Jurkat, Clone E6-1 (cell line): ENCODE data around the gene EXOC4.
A peak's percentile ranks its signal among the peaks of the same experiment; 100 is the strongest.

Source experiments
- DNase-seq: peaks from one replicate; pipeline ENCODE4 v3.0.0-alpha.2; 2011; ENCODE audit warnings: low read depth, low spot score
- H3K4me3 ChIP-seq: 2 replicates; pipeline ENCODE4 v1.5.1; 2011; ENCODE audit warnings: mild to moderate bottlenecking, low read length, control low read depth, moderate library complexity

Gene EXOC4

DNA sequence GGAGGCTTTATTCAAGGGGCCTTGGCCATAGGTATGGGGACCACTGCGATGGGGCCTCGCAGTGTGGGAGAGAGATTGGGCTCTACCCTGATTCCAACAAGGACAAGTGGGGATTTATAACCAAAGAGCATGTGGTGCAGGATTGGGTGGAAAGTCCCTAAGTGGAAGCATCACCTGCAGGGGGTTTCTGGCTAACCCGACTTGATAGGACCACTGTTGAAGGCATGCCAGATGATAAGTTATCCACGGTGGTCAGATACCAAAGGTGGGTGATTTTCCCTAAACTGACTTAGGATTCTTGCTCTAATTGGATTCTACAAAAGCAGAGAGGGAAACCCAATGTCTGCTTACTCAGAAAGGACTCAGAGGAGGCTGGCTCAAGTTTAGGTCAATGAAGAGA is 444.7 kb downstream of the EXOC4 start:
- DNase-seq, result no peak
- no peak overlapping the region for H3K4me3 ChIP-seq

DNA sequence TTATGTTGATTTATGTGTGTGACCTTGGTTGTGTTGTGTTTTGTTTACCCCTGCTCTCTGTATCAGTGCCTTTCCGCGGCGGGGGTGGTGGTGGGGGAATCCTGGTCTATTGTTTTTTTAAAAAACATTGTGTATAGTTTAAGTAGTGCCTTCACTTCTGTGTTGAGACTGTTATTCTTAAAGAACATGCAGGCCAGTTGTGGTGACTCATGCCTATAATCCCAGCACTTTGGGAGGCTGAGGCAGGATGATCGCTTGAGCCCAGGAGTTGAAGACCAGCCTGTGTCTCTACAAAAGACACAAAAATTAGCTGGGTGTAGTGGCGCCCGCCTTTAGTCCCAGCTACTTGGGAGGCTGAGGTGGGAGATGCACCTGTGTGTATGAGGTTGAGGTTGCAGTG is 445.2 kb downstream of the EXOC4 start:
- DNase-seq, result no peak
- H3K4me3 ChIP-seq, result no peak overlapping the region

DNA sequence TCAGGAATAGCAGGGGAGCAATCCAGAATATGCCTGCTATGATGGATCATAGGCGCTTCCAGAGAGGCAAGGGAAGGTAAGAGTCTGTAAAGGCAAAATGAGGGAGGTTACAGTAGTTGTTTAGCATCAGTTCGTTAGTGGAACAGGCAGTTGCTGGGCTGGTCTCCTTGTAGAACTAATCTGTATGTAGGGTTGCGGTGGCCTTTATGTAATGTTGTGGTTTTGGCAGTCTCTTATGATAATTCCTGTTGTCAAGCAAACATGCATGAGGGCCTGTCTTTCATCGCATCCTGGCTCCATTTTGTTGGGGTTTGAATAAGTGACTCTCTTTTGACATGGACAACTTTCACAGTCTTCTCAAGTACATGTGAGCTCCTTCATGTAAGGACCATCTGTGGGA is 446.5 kb downstream of the EXOC4 start:
- H3K4me3 ChIP-seq, result peak overlapping the region; percentile 13
- DNase-seq, result peak; percentile 98

DNA sequence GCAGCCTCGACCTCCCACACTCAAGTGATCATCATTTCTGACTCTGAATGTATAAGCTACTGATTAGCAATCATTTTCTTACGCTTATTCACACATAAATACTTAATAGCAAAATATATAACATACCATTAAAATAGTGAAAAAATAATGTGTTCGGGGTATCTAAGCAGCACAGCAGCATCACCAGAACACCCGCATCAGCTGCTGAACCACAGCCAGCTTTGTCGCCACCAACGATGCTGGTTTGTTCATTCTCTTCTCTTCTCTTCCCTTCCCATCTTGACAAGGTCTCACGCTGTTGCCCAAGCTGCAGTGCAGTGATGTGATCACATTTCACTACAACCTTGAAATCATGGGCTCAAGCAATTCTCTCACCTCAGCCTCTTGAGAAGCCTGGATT is 449.2 kb downstream of the EXOC4 start:
- DNase-seq, result peak; percentile 63
- H3K4me3 ChIP-seq, result no peak overlapping the region

DNA sequence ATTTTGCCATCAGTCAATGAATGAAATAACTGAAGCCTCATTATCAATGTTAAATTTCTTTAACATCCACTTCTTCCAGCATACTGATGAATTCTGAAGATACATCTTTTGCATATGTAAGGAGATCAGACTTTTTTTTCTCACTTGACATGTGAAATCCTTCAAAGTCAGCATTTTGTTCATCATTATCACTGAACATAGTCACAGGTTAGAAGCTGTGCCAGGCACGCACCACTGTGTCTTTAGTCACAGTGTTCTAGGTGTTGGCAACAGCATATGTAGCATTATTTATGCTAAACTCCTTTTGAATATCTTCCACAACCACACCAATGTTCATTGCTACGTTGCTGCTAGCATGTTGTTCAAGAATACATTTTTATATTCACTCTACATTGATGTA is 450.1 kb downstream of the EXOC4 start:
- DNase-seq, result no peak
- no peak overlapping the region for H3K4me3 ChIP-seq

DNA sequence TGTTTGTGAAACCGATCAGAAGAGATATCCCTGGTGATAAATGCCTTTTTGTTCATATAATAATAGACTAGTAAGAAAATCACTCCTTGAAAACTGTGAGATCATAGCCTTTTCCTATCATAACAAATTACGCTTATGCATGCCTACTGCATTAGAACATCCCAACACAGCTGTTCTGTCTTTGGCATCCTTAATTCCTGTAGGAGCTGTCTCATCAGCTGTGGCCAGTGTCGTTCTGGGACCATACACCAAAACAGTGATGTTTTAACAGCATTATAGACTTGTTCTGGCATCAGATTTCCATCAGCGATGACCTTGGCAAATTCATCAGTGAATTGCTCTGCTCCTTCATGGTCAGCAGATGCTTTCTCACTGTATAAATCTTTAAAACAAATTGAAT is 450.7 kb downstream of the EXOC4 start:
- no peak for DNase-seq
- H3K4me3 ChIP-seq, result no peak overlapping the region

DNA sequence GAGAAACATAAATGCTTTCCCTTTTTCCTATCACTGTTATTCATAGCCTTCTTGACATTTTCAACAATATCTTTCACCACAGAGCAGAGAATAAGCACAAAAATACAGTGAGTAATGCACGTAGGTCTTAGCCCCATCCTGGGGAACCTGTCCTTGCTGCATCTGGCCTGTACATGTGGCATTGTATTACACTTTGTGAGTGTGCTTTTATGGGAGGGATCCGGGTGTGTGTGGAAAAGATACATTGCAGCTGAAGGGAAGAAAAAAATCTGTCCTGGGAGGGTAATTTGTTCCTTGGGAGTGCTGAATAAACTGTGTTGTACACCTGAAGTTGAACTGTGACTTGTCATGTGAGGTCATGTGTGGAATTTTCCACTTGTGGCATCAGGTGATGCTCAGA is 451.6 kb downstream of the EXOC4 start:
- no peak for DNase-seq
- H3K4me3 ChIP-seq, result no peak overlapping the region

DNA sequence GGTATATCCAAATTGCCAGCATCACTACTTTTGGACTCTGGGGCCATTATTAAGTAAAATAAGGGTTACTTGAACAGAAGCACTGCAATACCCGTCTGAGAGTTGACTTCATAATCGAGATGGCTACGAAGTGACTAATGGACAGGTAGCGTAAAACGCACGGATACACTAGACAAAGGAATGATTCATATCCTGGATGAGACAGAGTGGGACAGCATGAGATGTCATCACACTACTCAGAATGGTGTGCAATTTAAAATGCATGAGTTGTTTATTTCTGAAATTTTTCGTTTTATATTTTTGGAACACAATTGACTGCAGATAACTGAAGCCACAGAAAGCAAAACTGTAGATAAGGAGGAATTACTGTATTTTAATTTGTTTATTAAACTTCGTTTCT is 452.7 kb downstream of the EXOC4 start:
- no peak overlapping the region for H3K4me3 ChIP-seq
- no peak for DNase-seq

DNA sequence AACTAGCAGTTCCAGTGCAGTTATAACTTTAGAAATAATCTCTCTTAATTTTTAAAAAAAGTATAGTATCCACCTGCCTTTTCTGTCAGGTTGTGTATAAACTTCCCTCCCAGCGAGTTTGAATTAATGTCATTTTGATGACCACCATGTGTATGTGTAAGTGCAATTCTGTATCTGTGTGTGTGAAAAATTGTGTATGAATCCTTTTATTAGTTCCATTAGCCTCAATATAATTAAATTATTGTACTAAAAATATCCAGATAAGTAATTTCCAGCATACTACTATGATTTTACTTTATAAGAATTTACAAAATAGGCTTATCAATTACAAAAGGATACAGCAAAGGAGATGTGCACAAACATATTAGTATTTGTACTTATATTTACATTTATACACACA is 453.1 kb downstream of the EXOC4 start:
- no peak overlapping the region for H3K4me3 ChIP-seq
- no peak for DNase-seq

DNA sequence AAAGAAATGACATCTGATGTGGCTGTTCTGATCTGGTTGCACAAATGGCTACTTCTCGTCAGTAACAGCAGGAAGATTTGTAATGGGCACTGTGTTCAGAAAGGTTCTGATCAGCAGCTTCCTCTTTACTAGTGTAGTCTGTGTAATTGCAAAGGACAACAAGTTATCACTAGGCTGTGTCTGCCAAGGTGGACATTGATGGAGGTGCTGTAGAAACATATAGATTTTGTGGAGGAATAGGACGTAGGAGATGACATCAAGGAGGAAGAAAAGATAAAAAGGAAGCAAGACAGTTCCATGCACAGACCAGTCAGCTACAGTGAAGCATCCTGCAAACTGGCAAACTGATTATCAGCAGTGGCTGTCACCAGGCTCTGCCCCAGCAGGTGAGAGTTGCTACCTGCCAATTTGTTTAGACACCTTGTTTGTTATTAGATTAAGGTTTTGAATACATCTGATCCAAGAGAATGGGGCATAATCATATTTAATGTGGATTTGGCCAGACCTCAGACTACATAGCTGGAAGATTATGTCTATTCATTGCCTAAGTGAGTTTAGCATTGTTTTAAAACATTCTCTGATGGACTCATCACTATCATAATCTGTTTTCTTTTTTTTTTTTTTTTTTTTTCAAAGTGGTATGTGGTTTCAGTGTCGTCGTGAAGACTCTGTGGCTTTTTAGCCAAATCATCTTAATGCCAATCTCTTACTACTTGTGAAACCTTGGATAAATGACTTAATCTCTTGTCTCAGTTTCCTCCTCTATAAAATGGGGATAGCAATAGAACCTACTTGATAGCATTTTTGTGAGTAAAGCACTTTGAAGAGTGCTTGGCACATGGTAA is 456.4 kb downstream of the EXOC4 start:
- H3K4me3 ChIP-seq, result no peak overlapping the region
- peak; percentile 32 for DNase-seq

DNA sequence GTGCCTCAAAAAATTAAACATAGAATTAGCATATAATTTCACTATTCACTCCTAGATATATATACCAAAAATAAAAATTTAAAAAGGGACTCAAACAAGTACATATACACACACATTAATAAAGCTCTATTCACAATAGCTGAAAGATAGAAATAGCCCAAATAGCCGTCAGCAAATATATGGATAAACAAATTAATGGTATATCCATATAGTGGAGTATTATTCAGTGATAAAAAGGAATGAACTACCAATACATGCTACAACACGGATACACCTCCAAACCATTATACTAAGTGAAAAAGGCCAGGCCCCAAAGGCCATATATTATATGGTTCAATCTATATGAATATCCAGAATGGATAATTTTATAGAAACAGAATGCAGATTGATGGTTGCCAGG is 459.7 kb downstream of the EXOC4 start:
- no peak for DNase-seq
- H3K4me3 ChIP-seq, result no peak overlapping the region

DNA sequence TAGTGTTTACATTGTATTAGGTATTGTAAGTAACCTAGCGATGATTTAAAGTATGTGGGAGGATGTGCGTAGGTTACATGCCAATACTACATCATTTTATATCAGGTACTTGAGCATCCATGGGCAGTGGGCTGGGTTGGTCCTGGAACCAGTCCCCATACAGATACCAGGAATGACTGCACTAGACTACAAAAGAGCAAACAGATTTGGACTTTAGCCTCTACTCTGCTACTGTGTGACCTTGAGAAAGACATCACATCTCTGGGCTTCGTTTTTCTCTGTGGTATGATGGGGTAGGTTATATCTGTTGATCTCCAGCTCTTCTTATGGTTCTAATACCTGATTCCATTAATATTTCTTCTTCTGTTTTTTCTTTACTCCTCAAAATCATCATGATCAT is 461.8 kb downstream of the EXOC4 start:
- DNase-seq, result no peak
- H3K4me3 ChIP-seq, result no peak overlapping the region

DNA sequence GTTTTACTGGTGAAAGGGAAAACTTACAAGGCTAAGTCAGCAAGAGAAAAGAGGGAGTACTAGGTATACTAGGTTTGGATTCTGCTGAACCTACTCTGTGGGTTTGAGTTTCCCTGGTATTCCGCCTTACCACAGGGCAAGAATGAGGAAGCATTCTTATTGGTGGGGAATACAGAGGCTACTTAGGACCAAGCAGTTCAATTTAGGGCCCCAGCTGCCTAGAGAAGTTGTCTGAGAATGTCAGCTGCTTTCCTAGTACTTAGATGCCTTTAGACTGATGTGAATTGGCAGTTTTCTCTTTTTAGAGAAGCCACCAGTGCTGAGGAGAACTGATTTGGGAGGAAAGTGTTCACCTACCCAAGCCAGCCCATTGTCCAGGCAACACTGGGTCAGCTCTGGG is 465.3 kb downstream of the EXOC4 start:
- no peak overlapping the region for H3K4me3 ChIP-seq
- DNase-seq, result no peak

DNA sequence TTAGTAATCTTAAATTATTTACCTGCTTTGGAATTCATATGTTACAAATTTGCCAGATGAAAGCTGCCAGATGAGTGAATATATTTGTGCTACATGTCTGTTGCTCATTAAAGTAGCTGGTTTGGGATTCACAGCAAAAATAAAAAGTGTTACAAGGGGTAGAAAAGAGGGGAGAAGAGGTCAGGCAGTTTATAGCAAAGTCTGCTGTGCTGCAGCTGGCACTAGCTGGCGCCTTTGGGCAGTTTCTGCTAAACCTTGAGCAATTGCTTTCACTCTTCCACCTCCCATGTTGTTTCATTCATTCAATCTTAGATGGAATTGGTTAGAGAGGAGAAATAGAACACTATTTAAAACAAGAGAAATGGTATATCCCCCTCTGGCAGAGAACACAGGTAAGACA is 470.2 kb downstream of the EXOC4 start:
- DNase-seq, result no peak
- H3K4me3 ChIP-seq, result no peak overlapping the region

DNA sequence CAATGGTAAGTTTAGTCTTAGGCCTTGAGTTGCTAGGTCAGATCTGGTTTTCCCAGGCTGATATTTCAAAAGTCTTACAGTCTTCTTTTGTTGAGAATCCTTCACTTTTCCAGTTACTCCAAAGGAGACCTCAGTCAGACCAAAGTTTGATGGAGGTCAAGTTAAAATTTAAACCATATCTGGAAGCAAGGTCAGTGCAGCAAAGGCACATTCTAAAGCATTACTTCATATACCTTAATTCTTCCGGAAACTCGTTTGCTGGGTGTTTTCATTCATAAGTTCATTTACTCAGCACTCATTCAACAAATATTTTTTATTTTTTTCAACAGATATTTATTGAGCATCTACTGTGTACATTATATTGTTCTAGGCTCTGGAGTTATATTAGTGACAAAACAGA is 471.3 kb downstream of the EXOC4 start:
- DNase-seq, result no peak
- H3K4me3 ChIP-seq, result no peak overlapping the region

DNA sequence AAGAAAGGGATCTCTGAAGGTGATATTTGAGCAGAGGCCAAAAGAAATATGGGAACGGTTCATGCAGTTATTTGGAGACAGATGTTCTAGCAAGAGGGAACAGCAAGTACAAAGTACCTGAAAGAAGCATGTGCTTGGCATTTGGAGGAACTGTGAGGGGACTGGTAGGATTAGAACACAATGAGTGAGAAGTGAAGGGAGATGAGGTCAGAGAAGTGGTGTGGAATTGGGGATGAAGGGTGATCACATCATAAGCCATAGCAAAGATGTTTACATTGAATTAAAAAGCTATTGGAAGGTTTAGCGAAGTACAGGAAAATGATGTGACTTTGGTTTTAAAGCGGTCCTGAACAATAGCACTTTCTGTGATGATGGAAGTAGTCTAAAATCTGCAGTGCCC is 471.8 kb downstream of the EXOC4 start:
- no peak for DNase-seq
- H3K4me3 ChIP-seq, result no peak overlapping the region

DNA sequence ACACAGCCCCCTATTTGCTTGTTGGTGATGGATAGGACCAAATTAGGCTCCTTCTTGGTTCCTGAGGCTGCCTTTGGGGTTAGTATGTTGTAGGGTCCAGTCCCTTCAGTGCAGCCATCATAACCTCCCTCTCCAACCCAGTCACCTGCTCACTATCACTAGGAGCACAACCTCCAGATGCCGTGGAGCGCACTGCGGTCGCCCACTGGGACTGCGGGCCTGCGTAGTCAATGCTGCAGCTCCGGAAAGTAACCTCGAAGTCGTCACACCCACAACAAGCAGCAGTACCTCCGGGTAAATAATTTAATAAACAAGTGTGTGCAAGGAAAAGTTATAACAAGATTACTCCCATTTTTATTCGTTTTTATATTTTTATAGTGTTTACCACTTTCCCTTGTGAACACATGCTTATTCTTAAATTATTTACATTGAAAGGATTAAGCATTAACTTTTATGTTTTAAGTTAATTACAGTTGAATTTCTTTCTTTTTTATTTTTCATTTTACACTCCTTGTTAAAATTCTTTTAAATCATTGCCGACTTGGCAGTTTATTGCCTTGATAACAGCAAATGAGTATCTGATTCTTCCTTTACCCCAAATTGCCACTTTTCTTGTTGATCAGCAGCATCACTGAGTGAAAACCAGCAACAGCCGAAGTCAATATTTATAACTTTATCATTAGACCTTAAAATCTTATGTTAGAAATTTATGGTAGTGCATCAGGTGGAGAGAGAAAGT is 474.8 kb downstream of the EXOC4 start:
- DNase-seq, result no peak
- H3K4me3 ChIP-seq, result no peak overlapping the region

DNA sequence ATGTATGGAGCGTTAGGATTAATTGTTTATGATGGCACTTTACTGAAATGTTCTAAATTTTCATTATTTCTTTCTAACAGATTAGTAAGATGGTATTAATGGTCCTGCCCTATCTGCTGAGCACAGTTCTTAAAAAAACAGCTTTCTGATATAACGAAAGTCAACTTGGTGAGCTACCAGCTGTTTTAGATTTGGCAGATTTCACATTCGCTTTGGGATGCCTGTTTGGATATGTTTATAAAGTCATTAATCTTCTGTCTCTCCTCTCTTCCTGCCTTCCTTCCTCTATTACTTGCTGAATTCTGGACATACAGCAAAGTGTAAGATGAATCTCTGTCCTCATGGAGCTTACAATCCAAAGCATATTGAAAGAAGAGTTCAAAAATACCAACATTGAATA is 477.5 kb downstream of the EXOC4 start:
- DNase-seq, result no peak
- no peak overlapping the region for H3K4me3 ChIP-seq

DNA sequence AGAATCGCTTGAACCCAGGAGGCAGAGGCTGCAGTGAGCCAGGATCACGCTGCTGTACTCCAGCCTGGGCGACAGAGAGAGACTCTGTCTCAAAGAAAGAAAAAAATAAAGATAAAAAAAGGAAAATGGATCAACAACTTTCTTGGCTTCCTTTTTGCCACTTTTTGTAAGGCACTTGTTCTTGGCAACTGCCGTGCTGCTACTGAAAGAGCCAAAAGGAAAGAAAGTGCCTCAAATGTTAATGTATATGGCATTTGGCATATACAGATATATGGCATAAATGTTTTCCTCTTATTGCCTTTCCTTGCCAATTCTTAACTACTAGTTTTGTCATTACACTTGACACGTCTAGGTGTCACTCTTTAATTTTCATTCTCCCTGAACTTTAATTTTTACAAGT is 480.5 kb downstream of the EXOC4 start:
- no peak overlapping the region for H3K4me3 ChIP-seq
- no peak for DNase-seq

DNA sequence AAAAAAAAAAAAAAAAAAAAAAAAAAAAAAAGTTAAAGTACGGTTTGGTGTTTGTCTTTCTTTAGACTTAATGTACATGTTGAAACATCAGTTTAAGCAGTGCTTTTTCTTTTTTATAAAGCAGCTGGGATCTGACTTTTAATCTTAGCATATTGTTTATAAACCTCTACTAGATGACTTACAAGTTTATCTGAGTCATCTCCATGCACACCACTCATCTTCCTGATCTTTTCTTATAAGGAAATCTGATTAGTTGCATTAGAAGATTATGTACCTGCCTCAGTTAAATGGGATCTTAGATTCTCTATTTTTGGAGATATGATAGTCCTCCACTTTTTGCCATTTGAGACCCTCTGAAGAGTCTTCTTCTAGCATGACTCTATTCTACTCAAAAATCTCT is 482.3 kb downstream of the EXOC4 start:
- DNase-seq, result no peak
- no peak overlapping the region for H3K4me3 ChIP-seq

DNA sequence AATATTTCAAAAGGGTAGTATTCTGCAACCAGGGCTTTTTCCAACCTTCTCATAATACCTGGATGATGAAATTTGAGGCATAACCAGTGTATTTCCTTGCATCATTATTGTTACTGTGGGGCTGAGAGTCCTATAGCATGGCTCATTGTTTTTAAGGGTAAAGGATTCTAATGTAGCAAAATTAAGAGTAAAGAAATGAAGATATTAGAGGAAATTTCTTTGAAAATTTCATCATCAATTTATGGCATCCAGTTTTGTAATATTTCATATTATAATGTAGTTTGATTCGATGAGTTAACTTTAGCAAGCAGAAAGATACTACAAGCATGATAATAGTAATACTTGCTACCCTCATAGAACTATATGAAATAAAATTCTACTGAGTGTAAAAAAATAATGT is 486.9 kb downstream of the EXOC4 start:
- no peak overlapping the region for H3K4me3 ChIP-seq
- DNase-seq, result no peak
